ENCODE measurements around the gene BRPF1. TPM values are rescaled to one million over a fixed set of nuclear protein-coding genes. Genes with fewer than 3 reads are reported as not detected.

Gene BRPF1
- total RNA-seq, 1 experiment from 2014 or later: 23.6 TPM

DNA sequence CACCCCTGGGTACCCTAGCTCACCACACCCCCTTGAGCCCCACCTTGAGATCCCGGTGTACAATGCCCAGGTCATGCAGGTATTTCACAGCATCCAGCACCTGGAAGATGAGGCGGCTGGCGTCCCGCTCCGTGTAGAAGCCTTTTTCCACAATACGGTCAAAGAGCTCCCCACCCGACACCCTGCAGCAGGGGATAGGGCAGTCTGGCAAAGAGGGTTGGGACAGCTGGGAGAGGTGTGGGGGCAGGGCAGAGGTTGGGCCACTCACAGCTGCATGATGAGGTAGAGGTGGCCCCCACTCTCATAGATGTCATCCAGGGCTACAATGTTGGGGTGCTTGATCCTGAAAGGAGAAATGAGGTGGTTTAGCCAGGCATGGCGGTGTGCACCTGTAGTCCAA lies 31.3 kb downstream of the BRPF1 start:
- H3K4me3 ChIP-seq (replicated peaks in 1 of 2; ENCODE audit: low read depth in 1 of 2, low read length in 2 of 2): no peak overlapping the region
- no peak overlapping the region for H2AFZ ChIP-seq (ENCODE audit: low read depth, low read length, poor library complexity, severe bottlenecking)
- H4K20me1 ChIP-seq (ENCODE audit: insufficient read depth): no peaks in the 10 kb centered on the region
- H3K27ac ChIP-seq (ENCODE audit: low read depth, low read length): no peak overlapping the region
- no peaks in the 10 kb centered on the region for H3K79me2 ChIP-seq (ENCODE audit: insufficient read depth, low read length)
- peaks cover 2 to 17% of the 10 kb centered on the region in 2 experiments; a peak in 2 of 4 replicates for H3K36me3 ChIP-seq (ENCODE audit: control insufficient read depth in 1 of 2, insufficient read depth in 2 of 2, low read length in 2 of 2)
- H3K4me1 ChIP-seq (ENCODE audit: control insufficient read depth in 1 of 2, insufficient read depth in 2 of 2, low read length in 2 of 2): no peaks in the 10 kb centered on the region
- H3K9me2 ChIP-seq (ENCODE audit: insufficient read depth): no peaks in the 10 kb centered on the region
- ChIA-PET POLR2A (no interaction called here), CTCF (no interaction called here), RAD21 (ENCODE audit: low non-redundant PET in 1 of 2, low total read pairs in 2 of 2, uncharacterized antibody in 2 of 2, unreplicated experiment in 2 of 2) (no interaction called here)
- DNase-seq (ENCODE audit: low read depth, low spot score) (no peak), ATAC-seq (no peak)
- H3K9ac ChIP-seq (ENCODE audit: low read length): no peak overlapping the region
- TF ChIP-seq SP1 (IDR thresholded peaks at IDR 0.05; ENCODE audit: low read depth) (no peak), FOSL1 (IDR thresholded peaks at IDR 0.05; ENCODE audit: low read depth) (no peak), POLR2AphosphoS5 (IDR thresholded peaks at IDR 0.05; ENCODE audit: low read depth, low read length) (no peak), EZH2phosphoT487 (IDR thresholded peaks at IDR 0.05; ENCODE audit: borderline replicate concordance) (no peak), EZH2 (IDR thresholded peaks at IDR 0.05) (no peak), SIN3A (IDR thresholded peaks at IDR 0.05; ENCODE audit: low read depth) (no peak), SRF (IDR thresholded peaks at IDR 0.05; ENCODE audit: low read depth) (no peak), YY1 (IDR thresholded peaks at IDR 0.05; ENCODE audit: extremely low read depth, insufficient replicate concordance, low read depth, low read length) (no peak), CBX3 (IDR thresholded peaks at IDR 0.05; ENCODE audit: low read depth) (no peak), RAD21 (IDR thresholded peaks at IDR 0.05; ENCODE audit: low read depth) (no peak), JUND (IDR thresholded peaks at IDR 0.05) (no peak), ZNF274 (IDR thresholded peaks at IDR 0.05; ENCODE audit: low read depth, low read length) (no peak), ELF1 (IDR thresholded peaks at IDR 0.05; ENCODE audit: borderline replicate concordance, low read depth) (no peak)
- TF ChIP-seq, protein P1, sequence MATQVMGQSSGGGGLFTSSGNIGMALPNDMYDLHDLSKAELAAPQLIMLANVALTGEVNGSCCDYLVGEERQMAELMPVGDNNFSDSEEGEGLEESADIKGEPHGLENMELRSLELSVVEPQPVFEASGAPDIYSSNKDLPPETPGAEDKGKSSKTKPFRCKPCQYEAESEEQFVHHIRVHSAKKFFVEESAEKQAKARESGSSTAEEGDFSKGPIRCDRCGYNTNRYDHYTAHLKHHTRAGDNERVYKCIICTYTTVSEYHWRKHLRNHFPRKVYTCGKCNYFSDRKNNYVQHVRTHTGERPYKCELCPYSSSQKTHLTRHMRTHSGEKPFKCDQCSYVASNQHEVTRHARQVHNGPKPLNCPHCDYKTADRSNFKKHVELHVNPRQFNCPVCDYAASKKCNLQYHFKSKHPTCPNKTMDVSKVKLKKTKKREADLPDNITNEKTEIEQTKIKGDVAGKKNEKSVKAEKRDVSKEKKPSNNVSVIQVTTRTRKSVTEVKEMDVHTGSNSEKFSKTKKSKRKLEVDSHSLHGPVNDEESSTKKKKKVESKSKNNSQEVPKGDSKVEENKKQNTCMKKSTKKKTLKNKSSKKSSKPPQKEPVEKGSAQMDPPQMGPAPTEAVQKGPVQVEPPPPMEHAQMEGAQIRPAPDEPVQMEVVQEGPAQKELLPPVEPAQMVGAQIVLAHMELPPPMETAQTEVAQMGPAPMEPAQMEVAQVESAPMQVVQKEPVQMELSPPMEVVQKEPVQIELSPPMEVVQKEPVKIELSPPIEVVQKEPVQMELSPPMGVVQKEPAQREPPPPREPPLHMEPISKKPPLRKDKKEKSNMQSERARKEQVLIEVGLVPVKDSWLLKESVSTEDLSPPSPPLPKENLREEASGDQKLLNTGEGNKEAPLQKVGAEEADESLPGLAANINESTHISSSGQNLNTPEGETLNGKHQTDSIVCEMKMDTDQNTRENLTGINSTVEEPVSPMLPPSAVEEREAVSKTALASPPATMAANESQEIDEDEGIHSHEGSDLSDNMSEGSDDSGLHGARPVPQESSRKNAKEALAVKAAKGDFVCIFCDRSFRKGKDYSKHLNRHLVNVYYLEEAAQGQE (IDR thresholded peaks at IDR 0.05; ENCODE audit: low read depth): no peak
- TF ChIP-seq, protein P2, sequence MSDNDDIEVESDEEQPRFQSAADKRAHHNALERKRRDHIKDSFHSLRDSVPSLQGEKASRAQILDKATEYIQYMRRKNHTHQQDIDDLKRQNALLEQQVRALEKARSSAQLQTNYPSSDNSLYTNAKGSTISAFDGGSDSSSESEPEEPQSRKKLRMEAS (IDR thresholded peaks at IDR 0.05): no peak
- TF ChIP-seq, protein P3, sequence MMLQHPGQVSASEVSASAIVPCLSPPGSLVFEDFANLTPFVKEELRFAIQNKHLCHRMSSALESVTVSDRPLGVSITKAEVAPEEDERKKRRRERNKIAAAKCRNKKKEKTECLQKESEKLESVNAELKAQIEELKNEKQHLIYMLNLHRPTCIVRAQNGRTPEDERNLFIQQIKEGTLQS (IDR thresholded peaks at IDR 0.05): no peak
- TF ChIP-seq, protein P4, sequence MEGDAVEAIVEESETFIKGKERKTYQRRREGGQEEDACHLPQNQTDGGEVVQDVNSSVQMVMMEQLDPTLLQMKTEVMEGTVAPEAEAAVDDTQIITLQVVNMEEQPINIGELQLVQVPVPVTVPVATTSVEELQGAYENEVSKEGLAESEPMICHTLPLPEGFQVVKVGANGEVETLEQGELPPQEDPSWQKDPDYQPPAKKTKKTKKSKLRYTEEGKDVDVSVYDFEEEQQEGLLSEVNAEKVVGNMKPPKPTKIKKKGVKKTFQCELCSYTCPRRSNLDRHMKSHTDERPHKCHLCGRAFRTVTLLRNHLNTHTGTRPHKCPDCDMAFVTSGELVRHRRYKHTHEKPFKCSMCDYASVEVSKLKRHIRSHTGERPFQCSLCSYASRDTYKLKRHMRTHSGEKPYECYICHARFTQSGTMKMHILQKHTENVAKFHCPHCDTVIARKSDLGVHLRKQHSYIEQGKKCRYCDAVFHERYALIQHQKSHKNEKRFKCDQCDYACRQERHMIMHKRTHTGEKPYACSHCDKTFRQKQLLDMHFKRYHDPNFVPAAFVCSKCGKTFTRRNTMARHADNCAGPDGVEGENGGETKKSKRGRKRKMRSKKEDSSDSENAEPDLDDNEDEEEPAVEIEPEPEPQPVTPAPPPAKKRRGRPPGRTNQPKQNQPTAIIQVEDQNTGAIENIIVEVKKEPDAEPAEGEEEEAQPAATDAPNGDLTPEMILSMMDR (IDR thresholded peaks at IDR 0.05 in 2 of 3, conservative IDR thresholded peaks at IDR 0.05 in 1 of 3; ENCODE audit: borderline replicate concordance in 1 of 3, insufficient read depth in 1 of 3, low read depth in 2 of 3, low read length in 2 of 3): no peak
- H3K9me3 ChIP-seq (ENCODE audit: control insufficient read depth in 1 of 2, insufficient read depth in 1 of 2, low read depth in 1 of 2, low read length in 2 of 2): no peaks in the 10 kb centered on the region
- no peak overlapping the region for H3K4me2 ChIP-seq (ENCODE audit: low read length)
- intact Hi-C loops (cut with micrococcal nuclease): no loop called here
- no TSS peak for BruUV-seq (replicated peaks)
- H3K27me3 ChIP-seq (ENCODE audit: insufficient read depth, low read length): no peaks in the 10 kb centered on the region
